ENCODE measurements around the gene MTNR1A.
"Not testable (repeated sequence)": the region's sequence is repeated elsewhere in the genome, so short reads cannot be mapped to it uniquely, and the experiment has no call there.

The MTNR1A gene

DNA sequence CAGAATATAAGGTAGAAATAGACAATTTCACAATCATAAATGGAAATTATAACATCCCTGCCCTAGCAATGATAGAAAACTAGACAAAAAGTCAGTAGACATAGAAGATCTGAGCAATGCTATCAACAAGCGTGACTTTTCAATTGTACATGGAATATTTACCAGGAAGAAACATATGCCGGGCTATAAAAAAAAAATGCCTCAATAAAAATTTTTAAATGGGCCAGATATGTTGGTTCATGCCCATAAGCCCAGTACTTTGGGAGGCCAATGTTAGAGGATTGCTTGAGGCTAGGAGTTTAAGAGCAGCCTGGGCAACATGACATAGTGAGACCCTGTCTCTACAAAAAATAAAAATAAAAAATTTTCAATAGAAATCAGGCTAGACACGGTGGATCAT lies 5.3 kb upstream of the MTNR1A start:
- DNase-seq, result no peak

DNA sequence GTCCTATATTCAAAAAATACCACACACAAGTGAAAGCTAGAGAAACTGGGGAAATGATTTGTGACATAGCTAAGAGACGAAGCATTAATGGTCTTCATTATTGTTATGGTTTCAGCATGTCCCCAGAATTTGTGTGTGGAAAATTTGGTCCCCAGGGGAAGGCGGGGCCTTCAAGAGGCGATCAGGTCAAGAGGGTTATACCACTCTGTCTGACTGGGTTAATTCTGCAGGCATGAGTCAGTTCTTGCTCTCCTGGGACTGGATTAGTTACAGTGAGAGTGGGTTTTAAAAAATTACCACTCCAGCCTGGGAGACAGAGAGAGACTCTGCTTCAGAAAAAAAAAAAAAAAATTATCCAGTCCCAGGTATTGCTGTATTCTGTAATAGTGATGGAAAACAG lies 2.1 kb upstream of the MTNR1A start:
- DNase-seq, result no peak

DNA sequence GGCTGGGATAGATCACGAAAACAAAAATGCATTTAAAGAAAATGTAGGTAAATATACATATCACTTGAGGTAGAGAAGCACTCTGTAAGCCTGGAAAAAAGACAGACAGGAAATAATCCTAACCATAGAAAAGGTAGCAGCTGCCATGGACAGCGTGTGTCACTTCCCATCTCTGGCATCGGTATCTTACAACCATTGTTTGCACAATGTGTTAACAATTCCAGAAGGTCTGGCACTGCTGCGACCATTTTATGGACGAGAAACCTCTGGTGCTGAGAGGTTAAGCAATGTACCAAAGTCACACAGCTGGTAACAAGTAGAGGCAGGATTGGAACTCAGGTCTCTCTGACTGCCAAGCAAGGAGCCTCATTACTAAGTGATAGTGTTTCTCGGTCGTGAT lies 1.7 kb upstream of the MTNR1A start:
- no peak for DNase-seq

DNA sequence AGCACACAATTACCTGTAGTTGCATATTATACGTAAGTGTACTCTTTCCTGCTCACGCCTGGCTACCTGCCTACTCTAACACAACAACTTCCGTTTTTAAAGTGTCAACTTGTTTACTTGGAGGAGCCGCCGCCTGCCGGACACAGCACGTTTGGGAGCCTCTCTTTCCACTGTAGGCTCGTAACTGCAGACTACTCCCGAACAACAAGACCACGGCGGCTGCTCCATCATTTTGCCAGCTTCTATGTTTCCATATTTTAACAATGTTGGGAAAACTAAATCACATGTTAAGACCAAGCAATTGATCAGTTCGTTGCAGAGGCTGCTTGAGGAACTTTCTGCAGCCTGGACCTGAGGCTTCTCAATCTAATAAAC lies 841 bp downstream of the MTNR1A start:
- DNase-seq, result no peak

DNA sequence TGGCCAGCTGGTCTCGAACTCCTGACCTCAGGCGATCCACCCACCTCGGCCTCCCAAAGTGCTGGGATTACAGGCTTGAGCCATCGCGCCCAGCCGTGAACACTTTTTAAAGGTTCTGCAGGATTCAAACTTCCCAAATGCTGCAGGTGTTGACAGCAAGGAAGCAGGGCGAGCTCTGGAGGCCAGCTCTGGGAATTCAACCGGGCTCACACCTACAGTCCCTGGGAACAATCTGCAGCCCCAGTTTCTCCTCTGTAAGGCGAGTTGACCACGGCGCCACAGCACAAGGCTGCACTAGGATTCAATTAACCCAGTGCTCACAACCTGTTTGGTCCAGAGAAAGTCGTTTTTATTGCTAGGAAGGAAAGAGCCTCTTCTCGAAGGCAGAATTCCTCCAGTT lies 1.6 kb downstream of the MTNR1A start:
- DNase-seq, result no peak

DNA sequence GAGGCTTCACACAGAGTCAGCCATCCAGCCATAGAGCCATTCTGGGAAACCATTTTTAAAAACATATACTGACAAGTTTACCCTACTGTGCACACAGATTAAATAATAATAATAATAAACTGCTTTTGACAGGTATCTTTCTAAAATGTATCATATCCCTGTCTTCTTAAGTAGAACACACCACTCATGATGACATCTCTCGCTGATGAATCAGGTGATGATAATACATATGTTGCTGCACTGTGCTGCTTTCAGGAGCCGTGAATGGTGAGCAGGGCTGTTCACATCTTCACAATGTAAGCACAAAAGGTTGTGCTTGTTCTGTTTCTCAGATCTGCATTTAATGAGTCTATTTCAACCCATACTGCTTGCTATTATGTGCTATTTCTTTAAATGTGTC lies 3.5 kb downstream of the MTNR1A start:
- DNase-seq, result no peak

DNA sequence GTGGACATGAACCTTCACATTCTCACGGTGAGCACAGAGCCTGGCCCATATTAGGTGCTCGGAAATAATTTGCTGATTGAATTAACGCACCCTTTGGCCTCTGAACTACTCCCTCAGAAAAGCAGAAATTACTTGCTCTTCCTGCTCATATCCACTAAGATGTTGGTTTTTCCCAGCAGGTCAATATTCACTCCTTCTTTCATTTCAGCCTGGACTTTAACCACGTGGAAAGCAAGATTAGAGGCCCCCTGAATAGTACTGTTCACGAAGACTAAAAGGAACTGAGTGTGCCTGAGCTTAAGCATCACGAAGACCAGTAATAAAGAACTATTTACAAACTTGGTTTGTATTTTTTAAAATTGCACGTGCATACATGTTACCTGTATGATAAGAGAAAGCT lies 9.9 kb downstream of the MTNR1A start:
- no peak for DNase-seq

DNA sequence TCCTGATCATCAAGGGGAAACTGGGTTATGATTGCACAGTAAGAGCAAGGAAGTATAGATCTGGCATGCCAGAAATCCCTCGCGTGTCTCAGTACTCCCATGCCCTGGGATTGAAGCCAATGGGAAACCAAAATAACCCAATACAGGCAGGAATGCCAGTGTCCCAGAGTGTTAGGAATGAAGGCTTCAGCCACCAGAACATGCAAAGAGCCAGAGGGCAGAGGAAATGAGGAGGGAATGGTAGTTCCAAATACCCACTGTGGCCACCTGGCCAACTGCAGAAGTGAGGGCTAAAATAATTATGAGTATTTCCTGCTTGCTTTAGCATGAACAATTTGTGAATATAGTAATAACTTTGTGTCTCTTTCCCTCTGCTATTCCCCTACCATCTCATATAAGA lies 12.2 kb downstream of the MTNR1A start:
- no peak for DNase-seq

DNA sequence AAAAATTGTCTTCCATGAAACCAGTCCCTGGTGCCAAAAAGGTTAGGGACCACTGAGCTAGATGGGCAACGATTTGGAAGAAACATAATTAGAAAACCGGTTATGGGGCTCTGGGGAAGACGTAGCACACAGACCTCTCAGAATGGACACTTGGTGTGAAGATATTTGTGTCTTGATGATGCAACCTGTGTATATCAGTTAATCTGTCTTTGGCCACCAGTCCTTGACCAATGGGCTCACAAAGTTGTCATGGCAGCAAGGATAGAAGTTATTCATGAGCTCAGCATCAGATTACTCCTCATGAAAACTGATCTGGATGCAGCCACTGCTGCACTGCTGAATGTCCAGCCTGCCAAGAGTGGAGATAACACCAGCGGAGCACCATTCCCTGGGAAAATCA lies 13.6 kb downstream of the MTNR1A start:
- DNase-seq, result no peak

DNA sequence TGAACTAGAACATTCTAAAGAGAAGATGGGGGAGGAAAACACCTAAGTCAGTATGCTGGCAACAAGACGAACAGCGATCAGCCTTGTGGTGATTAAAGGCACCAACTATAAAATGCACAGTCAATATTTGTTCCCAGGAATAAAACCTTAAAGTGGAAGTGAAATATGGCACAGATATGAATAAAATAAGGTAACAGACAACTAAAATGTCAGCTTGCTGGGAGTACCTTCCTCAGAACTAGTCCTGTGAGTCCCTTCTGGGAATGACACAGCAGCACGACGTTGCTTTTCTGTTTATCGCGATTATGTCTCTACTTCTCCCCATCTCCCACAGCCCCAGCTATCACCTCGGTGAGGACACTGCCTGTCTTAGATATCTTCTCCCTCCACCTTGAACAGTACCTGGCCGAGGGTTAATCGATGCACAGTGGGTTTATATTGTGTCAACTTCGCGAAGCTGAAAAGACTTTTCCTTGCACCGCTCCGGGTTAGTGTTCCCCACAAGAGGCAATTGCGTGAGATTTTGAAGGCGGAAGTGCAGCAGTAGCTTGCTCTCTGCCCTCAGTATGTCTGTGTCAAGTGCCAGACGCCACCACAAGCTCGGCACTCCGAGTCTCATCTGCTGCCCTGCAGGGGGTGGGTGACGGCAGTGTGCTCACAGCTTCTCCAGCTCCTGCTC lies 17.4 kb downstream of the MTNR1A start:
- no peak for DNase-seq

DNA sequence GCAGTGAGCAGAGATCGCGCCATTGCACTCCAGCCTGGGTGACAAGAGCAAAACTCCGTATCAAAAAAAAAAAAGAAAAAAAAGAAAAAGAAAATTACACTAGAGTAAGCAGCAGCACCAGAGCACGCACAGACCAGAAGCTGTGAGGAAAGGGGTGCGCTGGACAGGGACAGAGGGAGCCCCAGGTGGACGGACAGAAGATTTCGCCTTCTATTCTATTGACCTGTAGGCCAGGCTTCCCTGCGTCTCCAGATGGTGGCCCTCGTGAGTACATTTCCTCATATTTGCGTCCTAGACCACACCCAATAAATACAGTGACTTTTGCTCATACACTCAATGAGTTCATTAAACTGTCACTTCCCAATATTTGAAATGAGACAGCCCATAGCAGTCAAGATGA lies 19.1 kb downstream of the MTNR1A start:
- no peak for DNase-seq

DNA sequence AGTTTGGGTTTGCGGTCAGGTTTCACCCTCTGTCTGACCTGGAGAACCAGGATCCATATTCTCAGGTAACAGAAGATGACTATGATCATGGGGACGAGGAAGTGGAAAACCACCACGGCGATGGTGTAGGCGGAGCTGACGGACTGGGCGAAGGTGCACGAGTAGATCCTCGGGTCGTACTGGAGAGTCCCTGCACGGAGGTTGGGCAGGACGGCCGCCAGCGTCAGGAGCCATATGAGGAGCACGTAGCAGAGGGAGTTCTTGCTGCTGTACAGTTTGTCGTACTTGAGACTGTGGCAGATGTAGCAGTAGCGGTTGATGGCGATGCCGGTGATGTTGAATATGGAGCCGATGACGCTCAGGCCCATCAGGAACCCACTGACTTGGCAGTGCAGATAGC lies 21.3 kb downstream of the MTNR1A start:
- no peak for DNase-seq

DNA sequence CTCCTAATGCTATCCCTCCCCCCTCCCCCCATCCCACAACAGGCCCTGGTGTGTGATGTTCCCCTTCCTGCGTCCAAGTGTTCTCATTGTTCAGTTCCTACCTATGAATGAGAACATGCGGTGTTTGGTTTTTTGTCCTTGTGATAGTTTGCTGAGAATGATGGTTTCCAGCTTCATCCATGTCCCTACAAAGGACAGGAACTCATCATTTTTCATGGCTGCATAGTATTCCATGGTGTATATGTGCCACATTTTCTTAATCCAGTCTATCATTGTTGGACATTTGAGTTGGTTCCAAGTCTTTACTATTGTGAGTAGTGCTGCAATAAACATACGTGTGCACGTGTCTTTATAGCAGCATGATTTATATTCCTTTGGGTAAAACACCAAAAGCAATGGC lies 31.4 kb downstream of the MTNR1A start:
- not testable (repeated sequence) for DNase-seq

DNA sequence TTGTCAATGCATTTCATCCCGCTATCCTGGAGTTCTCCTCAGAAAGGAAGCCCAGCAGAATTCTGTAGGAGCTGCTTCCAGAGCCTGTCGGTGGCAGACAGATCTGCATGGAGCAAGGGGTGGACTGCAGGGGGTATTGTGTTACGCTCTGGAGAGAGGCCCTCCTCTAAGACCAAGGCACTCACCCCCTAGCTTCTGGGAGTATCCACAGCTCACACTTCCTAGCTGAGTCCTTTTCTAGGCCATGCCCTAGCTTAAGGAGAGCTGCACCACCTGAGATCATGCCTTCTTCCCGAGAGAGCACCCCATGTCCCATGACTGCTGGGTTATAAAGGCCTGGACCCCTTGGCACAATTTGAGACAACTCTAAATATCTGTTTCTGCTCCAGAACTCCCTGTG lies 39.1 kb downstream of the MTNR1A start:
- DNase-seq, result no peak

DNA sequence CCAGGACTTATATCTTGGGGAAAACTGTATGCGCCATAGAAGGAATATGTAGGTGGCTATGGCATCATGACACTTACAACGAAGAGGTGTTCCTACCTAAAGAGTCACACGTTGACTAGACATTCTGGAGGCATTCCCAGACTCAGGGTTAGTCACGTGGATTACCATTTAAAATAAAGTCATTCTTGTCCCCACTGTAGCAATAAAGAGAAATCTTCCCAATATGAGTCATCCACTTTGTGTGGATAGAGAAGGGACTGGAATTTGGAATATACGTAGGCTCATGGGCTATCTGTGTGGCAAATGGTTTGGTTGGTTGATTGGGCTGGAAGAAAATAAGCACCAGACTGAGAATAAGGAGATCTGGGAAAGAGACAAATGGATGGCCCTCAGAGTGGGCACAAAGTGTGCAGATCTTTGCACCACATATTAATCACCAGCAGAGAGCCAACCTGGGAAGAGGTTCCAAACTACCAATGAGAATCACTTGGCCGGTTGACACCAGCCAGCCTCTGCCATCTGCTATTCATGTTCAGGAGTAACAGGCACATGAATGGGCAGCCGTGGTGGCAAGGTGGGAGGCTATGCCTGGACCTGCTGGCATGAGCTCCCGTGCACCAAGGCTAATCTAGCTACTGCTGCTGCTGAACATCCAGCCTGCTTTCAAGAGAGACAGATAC lies 41.0 kb downstream of the MTNR1A start:
- no peak for DNase-seq

DNA sequence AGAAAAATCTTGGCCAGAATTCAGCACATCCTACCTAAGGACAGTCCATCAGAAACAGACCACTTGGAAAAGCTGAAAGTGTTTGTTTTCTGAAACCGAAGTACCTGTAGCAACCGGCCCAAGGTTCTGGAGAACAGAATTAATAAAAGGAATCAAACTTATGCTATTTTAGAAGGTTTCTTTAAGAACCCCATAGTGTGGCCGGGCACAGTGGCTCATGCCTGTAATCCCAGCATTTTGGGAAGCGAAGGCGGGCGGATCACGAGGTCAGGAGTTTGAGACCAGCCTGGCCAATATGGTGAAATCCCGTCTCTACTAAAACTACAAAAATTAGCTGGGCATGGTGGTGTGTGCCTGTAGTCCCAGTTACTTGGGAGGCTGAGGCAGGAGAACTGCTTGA lies 50.6 kb downstream of the MTNR1A start:
- not testable (repeated sequence) for DNase-seq

DNA sequence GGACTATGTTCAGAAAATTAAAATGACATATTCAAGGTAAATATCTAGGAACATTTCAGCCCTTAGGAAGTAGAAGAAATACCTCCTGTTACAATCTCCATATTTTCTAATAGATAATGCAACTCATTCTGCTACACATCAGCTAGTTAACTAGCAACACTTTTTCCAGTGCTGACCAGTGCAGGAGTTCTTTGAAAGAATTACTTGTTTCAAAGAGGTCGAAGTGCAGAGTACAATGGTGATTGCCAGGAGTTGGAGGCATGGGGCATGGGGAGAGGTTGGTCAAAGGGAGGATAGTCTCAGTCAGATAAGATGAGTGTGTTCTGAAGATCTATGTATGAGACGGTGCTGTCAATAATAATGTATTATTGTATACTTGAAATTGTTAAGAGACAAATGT lies 53.1 kb downstream of the MTNR1A start:
- no peak for DNase-seq

DNA sequence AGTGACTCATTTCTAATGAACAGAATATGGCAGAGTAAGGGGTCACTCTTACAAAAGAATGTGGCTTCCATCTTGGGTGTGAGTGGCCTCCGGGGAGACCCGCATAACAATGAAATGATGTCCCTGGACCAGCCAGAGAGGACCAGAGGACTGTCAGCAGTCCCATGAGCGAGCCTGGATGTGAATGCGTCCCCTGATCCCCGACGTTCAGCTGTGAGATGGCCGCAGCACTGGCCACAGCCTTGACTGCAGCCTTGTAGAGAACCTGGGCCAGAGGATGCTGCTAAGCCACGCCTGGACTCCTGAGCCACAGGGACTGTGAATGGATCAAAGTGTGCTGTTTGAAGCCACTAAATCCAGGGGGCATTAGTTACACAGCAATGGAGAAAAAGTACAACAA lies 53.8 kb downstream of the MTNR1A start:
- no peak for DNase-seq

DNA sequence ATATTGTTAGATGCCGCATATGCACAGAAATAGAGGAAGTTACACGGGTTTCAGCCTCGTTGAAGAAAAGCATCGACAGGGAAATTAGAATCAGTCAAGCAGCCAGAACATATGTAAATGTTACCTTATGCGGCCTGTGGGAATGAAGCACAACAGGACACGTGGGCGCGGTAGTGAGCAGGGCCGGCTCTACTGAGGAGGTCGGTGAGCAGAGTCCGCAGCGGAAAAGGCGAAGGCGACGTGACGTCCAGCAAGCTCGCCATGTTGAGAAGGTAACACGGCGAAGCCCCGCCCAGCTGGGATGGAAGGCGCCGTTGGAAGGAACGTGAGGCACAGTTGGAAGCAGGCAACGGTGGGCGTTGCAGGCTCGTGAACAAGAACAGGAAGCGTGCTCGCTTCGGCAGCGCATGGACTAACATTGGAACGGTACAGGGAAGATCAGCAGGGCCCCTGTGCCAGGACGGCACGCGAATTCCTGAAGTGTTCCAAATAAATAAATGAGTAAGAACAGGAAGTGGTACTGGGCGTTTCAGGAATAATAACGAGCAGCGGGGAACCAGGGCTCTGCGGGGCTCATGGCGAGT lies 54.6 kb downstream of the MTNR1A start:
- DNase-seq, result no peak

DNA sequence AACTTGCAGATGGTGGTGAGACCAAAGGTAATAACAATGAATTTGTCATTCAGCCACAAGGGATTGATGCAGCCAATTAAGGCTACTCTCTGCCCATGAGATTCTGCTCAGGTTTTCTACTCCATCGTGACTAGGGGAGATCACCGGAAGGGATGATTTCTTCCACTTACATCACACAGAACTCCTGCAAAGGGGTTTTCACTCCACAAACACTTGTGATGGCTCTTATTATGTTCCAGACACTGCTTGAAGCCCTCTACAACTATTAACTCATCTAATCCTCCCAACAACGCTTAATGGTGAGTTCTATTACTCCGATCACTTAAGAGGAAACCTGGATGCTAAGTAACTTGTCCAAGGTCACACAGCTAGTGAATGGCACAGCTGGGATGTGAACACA lies 55.9 kb downstream of the MTNR1A start:
- no peak for DNase-seq

DNA sequence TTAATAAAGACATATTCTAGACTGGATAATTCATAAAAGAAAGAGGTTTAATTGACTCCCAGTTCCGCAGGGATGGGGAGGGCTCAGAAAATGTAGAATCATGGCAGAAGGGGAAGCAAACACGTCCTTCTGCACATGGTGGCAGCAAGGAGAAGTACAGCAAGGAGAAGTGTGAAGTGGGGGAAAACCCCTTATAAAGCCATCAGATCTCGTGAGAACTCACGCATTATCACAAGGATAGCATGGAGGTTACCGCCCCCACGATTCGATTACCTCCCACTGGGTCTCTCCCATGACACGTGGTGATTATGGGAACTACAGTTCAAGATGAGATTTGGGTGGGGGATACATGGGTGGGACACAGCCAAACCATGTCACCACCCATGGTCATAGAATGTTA lies 58.3 kb downstream of the MTNR1A start:
- DNase-seq, result no peak

DNA sequence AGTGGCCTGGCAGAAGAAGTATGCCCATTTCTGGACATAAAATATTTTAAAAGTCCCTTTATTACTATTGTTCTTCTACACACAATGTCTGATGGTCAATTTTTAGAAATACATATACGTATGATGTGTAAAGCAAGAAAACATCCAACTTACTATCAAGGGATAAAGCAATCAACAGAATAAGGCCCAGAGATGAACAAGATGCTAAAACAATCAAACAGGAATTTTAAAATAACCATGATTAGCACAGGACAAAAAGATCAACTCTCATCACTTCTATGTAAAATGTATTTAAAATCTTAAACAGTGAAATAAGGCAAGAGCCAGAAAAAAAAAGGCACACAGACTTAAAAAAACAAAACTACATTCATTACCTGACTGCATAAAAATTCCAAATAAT lies 60.9 kb downstream of the MTNR1A start:
- no peak for DNase-seq

DNA sequence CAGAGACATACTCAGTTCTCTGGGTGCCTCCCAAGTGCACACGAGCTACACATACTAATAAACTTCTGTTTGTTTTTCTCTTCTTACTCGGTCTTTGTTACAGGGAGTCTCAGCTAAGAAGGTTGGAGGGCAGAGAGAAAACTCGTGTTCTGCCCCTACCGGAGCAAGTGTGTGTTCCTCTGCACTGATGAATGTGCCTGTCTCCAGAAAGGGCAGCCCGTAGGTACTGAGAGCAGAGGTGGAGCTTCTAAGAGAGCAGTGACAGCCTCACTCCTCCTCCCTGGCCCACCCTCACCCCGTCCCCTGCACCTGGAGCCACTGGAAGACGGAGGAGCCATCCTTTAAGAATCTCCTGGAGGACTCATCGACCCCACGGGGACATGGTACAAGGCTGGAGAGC lies 67.6 kb downstream of the MTNR1A start:
- DNase-seq, result no peak

DNA sequence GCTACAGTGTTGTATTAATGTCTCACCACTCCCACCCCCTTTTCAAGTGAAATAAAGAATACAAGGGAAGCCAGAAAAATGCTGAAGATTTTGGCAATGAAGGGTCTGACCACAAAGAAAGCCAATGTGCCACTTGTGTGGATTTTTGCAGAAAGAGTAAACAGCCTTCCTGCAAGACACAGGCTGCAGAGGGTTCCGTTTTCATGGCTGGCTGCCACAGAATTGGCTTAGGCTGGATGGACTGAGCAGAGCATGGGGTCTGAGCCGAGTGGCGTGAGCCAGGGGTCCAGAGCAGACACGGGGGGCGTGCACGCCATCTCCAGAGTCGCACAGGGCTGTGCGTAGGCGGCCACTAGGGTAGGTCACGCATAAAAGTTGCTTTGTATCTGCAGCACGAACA lies 69.2 kb downstream of the MTNR1A start:
- DNase-seq, result no peak

DNA sequence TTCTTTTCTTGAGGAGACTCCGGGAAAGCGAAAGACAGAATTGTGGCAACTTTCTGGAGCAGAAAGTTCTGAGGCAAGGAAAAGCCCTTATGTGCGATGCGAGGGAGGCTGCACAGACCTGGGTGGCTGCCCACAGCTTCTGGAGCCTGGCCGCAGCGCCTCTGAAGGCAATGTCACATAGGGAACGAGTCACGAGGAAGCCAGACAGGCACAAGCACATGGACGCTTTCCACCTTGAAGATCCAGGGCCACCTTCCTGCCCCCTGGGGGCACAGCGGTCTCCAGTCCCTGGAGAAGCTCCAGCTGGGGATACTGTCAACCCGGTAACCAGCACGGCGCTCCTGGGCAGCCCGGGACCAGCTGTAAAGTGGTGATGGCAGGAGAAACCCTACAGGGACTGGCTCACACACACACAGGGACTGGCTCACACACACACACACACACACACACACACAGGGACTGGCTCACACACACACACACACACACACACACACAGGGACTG lies 69.8 kb downstream of the MTNR1A start:
- DNase-seq, result no peak

Measured in CD4-positive, alpha-beta T cell treated with Interleukin-10 for 1 hour (primary cell).